Breast epithelium (tissue), 3 donors: ENCODE data around the gene MEFV.

Experiments used
- CTCF ChIP-seq, 3 donors: fragments of 450-650 bp; IDR thresholded peaks; one replicate each; pipeline ENCODE4 v1.5.1; 2016 to 2017; ENCODE audit warnings: antibody characterized with exemption in 3 of 3, mild to moderate bottlenecking in 3 of 3, moderate library complexity in 3 of 3
- POLR2A ChIP-seq: fragments of 450-650 bp; IDR thresholded peaks from one replicate; pipeline ENCODE4 v1.6.1; 2016; ENCODE audit warnings: antibody characterized with exemption, mild to moderate bottlenecking, moderate library complexity
- POLR2AphosphoS5 ChIP-seq, 3 donors: sonication (generic); formaldehyde crosslinking; IDR thresholded peaks; one replicate each; pipeline ENCODE4 v1.6.1; 2017; ENCODE audit warnings: antibody characterized with exemption in 3 of 3

- TF ChIP-seq CTCF (IDR thresholded peaks at IDR 0.05) (no peak), POLR2A (no peak), POLR2AphosphoS5 (IDR thresholded peaks at IDR 0.05) (no peak)
Observed at GRCh38 chr16:3198334-3199072, 57.9 kb downstream of the MEFV start.
